Left forelimb (tissue), 1 donor: Measurements from ENCODE around the gene CHID1.

Experiments
- DNase-seq: peaks from one replicate; pipeline ENCODE4 v3.0.0-alpha.2; 2018; ENCODE audit warnings: low spot score

Gene CHID1

DNA sequence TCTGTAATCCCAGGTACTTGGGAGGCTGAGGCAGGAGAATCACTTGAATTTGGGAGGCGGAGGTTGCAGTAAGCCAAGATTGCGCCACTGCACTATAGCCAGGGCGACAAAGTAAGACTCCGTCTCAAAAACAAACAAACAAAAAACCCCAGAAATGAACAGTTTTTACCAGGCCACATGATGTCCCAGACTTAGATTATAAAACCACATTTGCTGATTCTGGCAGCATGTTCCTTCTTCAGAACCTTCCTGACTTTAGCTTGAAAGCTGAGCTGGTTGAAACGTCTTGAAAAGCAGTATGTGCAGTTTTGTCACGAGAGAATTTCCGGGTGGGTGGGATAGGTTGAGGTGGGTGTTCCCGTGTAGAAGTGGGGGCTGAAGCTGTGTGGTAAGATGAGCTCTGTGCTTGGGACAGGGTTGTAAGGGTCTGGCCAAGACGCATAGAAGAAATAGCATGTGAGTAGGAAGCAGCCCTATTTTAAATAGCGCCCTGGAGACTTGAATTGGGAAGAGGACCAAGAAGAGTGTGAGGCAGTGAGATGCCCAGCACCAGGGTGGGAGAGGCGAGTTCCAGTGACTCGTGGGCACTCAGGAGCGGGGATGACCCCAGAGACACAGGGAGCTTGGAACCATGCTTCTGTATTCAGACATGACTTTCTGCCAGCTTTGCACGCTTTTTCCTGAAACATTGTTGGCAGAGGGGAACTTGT, 22.7 kb upstream of the CHID1 start:
- no peak for DNase-seq

DNA sequence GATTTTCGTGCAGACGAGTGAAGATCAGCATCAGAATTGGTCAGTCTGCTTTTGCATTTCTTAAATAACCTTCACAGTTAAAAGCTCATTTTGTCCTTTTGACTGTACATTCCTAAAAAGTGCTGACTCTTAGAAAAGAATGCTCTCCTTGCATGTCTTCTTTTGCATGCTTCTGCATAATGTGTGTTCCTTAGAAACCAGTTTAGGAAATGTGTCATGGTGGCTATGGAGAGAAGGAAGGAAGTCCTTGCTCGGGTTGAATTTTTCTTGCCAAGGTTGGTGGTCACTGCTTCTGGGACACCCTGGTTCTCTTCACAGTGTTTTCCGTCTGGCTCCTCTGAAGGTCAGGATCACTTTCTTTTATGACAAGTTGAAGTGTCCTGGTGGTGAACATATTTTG, 21.8 kb upstream of the CHID1 start:
- no peak for DNase-seq

DNA sequence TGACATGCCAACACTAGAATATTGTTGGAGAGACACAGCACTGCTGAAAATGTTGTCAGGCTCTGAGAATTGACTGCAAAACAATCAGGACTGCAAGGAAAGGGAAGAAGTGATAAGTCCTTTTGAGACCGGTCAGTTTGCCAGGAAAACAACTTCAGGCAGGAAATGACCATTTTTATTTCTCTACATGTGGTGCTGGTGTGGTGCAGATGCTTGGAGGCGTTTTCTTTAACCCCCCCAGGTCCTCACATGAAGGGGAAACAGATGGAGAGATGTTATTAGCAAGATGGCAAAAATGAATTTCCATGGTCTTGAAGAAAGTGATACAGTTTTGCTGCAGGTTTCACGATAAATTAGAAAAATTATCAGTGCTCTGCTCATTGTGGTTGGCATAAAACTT, 20.8 kb upstream of the CHID1 start:
- DNase-seq, result no peak

DNA sequence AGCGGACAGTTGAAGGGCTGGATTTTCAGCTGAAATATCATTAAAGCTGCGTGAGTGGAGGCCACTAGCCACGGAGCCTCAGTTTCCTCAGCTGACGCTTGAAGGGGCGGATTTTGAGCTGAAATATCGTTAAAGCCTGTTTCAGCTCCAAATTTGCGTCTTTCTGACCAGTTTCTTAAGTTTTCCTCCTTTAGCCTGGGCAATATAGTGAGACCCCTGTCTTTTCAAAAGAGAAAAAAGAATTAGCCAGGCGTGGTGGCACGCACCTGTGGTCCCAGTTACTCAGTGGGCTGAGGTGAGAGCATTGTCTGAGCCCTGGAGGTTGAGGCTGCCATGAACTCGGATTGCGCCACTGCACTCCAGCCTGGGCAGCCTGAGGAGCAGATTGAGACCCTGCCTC, 18.8 kb upstream of the CHID1 start:
- DNase-seq, result no peak

DNA sequence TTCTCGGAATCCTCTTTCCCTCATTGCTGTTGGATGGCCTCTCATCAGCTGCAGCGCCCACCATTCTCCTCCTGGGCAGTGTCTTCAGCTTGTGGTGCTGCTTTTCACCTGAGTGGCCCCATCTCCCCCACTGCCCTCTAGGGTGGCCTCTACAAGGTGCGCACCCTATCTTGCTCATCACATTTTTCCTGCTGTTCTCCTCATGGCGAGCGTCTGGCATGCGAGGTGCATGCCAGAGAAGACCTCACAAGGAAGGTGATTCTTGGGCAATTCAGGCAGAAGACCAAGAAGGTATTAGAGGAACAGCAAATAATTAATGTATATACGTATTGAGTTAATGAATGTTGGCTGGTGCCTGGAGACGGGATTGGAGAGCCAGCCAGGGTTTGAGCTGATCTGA, 18.2 kb upstream of the CHID1 start:
- no peak for DNase-seq

DNA sequence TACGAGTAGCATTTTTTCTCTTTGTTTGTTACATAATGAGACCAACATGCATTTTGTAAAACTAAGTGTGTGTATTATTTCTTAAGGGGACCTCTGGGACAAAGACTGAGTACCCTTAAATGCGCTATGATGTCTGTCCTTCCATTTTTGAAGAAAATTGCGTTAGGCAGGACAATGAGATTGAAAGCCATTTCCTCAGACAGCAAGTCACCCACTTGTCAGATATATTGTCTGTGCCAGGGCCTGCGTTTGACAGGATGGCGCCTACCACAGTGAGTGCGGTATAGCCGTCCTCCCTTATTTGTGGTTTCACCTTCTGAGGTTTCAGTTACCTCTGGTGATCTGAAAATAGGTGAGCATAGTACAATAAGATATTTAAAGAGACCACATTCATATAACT, 17.3 kb upstream of the CHID1 start:
- no peak for DNase-seq

DNA sequence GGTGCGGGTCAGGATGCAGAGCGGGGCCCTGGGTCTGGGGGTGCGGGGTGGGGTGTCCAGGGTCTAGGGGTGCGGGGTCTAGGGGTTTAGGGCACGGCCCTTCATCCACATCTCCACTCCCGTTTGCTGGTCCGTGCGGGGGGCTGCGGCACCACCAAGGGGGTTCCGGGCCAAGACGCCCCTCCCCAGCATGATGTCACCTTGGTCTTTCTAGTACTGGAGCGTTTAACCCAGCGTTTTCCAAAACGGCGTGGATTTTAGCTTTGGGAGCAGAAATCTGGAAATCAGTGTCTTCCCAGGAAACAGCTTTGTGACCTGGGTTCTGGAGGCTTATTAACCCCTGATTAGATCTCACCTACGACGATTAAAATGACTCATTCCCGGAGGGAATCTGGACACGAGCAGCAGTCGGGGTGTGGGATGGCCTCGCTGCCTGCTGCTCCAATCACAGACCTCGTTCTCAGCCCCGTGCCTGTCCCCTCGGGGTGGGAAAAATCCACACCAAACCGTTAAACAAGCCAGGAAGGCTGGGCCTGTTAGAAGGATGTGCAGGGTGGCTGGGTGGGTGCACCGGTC, 15.8 kb upstream of the CHID1 start:
- DNase-seq, result no peak

DNA sequence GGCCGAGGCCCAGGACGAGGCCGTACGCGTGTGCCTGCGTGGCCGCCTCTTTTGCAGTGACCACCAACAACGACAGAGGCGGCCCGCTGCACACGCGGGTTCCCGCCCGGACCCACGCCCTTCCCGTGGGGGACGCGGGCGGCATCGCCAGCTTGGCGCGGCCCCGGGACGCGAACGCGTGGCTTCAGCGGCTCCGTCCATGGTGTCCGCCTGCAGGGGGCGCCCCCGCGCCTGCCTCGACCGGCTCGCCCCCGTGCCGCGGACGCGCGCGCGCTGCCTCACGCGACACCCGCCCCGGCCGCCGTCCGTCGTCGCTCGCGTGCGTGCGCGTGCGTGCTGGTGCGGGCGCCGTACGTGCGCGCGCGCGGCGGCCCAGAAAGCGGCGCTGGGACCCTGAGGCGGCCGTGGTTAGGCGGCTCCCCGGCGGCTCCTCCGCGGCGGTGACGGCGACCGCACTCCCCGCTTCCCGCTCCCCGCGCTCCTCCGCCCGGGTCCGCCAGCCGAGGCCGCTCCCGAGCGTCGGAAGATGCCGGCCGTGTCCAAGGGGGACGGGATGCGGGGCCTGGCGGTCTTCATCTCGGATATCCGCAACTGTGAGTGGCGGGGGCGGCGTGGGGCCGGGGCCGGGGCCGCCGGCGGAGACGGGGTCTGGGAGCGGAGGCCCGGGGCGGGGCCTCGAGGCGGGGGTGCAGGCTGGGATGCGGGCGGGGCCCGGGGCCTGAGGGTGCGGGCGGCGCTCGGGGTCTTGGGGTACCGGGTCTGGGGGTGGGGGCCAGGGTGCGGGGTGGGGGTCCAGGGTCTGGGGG, 15.1 kb upstream of the CHID1 start, which contains the start of gene AP2A2:
Gene AP2A2 (plus strand): TSS at position 375 of the 806 bp plus-strand sequence. CDS start 152 bp downstream, at position 527.
- peak; percentile 92 for DNase-seq

DNA sequence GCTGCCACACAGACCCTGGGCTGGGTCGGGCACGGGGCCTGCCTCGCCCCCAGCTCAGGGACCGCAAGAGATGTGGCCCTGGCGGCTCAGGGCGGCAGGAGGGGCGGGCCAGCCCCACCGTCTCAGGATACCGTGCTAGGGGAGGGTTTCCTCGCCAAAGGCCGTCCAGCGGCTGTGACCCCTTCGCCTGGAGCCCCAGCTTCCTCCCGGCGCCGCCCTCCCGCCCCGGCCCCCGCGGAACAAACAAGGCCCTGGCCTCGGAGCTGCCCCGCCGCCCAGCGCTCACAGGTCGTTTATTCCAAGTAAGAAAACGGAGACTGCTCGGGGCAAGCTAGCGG, 14.5 kb upstream of the CHID1 start:
- DNase-seq, result no peak

DNA sequence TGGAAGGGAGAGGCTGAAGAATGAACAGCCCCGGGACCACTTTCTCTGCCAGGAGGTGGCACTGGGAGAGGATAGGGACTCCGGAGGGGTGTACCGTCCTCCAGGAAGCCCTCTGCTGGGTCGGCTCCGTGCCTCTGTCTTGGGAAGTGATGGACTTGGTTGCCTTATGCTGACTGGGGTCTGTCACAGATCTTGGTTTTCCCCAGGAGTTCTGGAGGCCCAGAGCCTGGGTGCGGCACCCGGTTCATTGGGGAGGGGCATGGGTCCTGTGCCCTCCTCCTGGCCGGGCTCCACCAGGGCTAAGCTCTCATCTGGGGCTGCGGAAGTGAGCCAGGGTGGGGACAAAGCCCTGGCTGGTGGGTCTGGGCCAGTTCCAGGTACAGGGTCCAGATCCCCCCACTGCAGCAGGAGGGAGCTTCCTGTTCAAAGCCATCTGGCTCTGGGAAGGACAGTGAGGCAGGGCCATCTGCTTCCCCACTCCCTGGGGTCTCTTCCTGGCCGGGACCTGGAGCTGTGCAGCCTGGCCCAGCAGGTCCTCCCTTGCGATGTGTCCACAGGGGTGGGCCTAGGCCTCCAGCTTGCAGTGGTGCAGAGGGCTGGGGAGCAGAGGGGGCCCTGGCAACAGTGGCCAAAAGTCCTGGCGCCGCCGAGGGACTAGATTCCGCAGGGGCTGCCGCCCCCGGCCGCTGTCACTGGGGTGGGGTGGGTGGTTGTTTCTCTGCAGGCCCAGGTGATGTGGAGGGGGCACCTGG, 14.0 kb upstream of the CHID1 start:
- DNase-seq, result no peak

DNA sequence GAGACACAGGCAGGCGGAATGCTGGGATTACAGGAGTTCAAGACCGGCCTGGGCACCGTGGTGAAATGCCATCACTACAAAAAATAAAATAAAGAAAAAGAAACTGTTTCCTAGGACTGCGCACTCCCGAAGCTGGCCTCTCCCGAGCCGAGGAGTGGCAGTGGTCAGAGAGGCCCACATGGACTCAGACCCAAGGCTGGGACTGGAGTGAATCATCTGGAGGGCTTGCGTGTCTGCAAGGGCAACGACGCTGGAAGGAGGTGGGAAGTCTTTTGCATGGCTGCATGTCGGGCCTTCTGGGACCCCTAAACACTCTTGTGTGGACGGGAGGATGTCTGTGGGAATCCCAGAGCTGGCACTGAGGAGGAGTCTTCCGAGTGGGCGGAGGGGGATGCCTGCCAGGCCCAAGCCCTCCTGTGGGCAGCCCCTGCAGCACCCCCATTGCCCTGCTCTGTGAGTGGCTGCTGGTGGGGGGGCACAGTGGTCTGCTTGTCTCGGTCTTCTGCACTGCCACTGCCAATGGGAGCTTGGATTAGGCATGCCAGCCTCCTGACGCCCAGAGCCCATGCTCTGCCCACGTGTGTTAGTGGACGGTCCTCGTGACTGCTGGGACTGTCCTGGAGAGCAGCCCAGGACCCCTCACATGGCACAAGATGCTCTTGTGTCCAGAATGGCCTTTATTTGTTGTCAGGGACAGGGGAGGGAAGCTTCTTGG, 13.2 kb upstream of the CHID1 start:
- no peak for DNase-seq

DNA sequence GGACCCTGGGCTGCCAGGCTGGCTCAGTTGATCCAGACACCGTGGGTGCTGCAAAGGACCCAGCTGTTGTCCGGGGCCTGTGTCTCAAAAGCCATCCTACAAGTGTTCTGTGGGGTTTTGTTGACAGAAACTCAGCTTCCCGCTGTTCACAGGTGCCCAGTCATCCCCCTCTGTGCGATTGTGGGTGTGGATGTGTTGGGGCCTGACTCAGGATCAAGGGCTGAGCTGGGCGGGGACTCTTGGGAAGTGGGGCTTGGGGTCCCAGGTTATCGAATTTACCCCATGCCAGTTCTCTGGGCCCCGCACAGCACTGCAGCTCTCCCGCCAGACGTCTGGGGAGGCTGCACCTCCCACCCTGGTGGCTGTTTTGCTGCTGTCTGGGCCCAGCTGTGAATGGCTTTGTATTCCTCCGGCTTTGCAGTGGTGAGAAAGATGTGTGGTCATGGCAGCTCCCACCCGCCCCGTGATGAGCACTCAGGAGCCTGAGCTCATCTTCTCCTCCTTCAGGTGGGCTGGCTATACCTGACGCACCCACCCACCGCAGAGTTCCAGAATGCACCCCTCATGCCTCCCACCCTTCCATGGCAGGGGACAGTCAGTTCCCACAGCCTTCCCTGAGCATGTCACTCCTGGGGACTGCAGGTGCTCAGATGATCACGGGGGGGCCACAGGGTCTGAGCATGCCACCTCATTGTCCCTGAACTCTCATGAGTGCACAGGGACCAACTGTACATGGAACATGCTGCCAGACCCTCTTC, 11.5 kb upstream of the CHID1 start:
- DNase-seq, result no peak

DNA sequence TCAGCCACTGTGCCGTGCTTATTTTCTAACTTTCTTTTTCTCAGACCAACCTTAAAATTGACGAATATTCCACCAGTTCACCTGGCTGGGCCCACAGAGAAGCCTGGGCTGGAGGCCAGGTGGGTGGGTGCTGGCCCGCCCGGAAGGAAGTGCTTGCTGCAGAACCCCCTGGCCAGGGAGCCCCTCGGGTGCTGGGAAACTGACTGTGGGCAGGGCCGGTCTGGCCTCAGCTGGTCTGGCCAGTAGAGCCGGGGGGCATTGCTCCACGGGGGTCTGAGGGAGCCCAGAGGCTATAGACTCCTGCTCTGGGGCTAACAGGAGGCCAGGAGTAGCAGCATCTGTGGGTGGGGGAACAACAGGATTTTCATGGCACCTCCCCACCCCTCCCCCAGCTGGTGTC, 6.8 kb upstream of the CHID1 start:
- no peak for DNase-seq

DNA sequence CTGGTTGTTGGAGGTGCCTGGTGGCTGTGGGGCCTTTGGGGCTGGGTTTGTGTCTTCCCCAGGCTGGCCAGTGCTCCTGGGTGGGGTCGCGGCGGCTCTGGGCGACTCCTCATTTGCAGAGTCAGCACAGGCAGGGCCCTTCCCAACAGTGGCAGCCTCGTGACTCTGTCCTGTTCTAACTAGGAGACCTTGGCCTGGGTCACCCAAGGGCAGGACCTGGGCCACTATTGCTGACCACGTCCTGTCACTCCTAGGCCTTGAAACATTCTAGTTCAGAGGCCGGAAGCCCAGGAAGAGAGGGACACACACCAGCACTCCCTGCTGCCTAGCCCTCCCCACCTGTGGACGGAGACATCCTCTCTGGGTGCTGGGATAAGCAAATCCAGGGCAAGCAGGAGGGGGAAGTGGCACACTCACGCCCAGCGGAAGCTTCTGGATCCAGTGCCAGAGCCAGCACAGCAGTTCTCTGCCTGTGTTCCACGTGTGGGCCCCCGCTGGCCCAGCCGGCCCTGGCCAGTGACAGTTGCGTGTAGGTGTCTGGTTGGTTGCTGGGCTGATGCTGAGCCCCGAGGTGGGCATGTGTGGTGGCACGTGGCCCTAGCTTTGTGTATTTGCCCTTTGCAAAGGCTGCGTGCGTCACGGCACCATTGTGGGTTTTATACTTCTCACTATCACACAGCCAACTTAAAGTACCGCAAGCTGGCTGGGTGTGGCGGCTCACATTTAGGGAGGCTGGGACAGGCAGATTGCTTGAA, 4.3 kb upstream of the CHID1 start:
- no peak for DNase-seq

DNA sequence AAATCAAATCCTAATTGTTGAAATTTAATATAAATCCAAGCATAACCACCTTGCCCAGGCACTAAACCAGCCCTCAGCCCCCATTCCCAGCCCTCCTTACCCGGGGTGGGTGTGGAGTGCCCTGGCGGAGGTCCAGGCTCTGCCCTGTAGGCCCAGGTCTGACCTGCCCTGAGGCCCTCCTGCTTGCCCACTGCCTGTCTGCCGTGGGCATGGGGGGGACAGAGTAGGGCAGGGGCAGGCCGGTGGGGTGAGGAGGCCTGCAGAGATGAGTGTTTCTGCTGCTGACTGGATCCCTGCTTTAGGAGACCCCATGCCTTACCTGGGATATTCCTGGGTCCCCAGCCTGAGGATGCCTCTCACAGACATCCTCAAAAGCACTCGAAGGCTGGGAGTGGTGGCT, 3.6 kb upstream of the CHID1 start:
- DNase-seq, result no peak

DNA sequence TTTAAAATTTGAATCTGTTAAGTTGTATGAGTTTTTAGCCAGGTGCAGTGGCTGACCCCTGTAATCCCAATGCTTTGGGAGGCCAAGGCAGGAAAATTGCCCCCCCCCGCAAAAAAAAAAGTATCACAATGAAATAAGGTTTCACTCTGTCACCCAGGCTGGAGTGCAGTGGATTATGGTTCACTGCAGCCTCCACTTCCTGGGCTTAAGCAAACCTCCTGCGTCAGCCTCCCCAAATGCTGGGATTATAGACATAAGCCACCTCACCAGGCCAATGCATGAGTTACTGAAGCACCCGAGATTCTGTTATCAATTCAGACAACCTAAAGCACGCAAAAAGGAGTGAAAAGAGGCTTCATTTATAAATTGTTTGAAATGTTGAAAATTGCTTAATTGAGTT, 2.4 kb upstream of the CHID1 start:
- DNase-seq, result no peak

DNA sequence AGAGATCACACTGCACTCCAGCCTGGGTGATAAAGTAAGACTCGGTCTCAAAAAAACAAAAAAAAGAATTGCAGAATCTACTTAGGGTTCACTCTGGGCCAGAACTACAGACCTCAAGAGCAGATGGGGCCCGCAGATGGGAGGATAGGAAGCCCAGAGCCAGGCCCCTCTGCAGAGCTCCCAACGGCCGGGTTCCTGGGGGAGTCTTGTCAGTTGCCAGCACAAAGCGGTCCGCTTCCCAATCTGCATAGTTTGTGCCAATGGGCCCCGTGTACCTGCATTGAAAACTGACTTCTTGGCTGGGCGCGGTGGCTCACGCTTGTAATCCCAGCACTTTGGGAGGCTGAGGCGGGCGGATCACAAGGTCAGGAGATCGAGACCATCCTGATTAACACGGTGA, 1.7 kb upstream of the CHID1 start:
- DNase-seq, result no peak

DNA sequence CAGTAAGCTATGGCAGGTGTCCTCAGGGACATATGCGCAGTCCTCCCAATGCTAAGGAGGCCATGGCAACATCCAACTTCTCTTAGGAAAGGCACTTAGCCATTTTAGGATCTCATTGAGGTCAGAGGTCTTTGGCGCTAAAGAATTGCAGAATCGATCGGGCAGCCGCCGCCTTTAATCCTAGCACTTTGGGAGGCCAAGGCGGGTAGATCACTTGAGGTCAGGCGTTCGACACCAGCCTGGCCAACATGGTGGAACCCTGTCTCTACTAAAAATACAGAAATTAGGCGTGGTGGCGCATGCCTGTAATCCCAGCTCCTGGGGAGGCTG, 1.2 kb upstream of the CHID1 start:
- DNase-seq, result no peak

DNA sequence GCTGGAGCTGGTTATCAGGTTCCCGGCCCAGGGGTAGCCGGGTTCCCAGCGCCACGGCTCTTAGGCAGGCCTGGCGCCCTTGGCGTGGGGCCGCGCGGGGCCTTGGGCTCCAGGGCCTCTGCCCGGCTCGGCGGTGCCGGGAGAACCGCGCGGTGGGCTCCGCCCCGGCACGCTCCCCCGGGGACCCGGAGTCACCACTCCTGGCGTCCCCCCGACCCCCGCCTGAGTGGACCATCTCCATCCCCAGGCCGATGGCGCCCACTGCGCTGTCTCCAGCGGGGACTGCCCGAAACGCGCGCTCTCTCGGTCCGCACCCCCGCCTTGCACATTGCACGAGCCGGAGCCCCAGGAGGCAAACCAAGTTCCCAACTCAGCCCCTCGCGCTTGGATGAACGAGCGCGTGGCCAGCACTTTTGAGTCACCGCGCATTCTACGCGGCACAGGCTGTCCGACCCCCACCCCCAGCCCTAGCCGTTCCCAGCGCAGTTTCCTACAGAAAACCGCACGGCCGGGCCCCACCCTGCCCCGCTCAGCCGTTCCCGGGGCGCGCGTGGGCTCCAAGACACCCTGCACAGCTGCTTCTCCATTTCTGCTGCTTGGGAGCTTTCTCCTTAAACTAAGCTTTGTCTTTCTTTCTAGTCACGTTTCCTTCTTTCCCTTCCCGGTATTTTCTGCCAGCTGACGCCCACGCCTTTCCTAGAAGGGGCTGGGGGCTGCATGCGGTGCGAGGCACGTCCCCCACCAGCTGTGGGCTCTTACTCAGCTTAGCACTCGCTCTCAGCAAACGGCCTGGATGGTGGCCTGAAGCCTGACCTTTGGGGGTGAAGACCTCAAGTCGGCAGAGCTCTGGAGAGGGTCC, 650 bp upstream of the CHID1 start:
- no peak for DNase-seq
